WI38 (cell line): ENCODE measurements around the gene CHST4.

Source experiments
- H3K4me3 ChIP-seq: 2 replicates; pipeline ENCODE4 v1.5.1; 2011; ENCODE audit warnings: low read depth, mild to moderate bottlenecking, control low read depth, low read length
- TF ChIP-seq, protein P1 (sequence below): IDR thresholded peaks from 2 replicates; pipeline ENCODE4 v1.5.1; 2012; ENCODE audit warnings: low read depth, mild to moderate bottlenecking, control low read depth, low read length

CHST4 gene

DNA sequence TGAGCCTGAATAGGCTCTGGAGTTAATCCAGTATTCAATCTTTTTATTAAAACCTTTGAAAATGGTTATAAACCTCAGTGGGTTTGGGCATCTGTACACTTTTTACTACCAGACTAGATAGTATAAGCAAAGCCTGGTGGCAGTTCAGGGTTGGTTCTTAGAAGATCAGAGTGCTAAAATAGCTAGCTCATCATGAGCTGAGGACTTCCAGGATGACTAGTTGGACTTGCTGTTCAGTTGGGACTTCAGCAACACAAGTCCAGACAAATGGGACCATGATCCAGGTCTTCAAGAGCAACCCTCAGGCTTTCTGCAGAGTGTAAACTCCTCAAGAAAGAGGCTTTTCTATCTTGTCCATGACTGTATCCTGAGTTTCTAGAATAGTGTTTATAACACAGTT is 35.9 kb upstream of the CHST4 start:
- TF ChIP-seq, protein P1, sequence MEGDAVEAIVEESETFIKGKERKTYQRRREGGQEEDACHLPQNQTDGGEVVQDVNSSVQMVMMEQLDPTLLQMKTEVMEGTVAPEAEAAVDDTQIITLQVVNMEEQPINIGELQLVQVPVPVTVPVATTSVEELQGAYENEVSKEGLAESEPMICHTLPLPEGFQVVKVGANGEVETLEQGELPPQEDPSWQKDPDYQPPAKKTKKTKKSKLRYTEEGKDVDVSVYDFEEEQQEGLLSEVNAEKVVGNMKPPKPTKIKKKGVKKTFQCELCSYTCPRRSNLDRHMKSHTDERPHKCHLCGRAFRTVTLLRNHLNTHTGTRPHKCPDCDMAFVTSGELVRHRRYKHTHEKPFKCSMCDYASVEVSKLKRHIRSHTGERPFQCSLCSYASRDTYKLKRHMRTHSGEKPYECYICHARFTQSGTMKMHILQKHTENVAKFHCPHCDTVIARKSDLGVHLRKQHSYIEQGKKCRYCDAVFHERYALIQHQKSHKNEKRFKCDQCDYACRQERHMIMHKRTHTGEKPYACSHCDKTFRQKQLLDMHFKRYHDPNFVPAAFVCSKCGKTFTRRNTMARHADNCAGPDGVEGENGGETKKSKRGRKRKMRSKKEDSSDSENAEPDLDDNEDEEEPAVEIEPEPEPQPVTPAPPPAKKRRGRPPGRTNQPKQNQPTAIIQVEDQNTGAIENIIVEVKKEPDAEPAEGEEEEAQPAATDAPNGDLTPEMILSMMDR: no peak
- no peak overlapping the region for H3K4me3 ChIP-seq

DNA sequence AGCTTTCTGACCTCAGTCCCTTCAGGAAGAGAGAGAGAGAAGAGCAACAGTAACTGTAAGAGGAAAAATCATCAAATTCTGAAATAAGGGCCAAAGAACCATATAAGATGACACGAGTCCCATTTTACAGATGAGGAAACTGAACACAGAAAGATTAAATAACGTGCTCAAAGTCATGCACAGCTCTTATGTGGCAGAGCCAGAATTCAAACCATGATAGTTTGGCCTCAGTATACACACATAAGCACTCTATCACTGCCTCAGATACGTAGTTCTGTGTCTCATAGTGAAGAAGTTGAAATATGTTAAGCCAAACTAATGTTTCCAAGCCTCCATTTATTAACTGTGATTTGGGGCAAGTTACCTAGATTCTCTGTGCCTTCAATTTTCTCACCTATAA is 35.2 kb upstream of the CHST4 start:
- no peak overlapping the region for H3K4me3 ChIP-seq
- TF ChIP-seq, protein P1: no peak

DNA sequence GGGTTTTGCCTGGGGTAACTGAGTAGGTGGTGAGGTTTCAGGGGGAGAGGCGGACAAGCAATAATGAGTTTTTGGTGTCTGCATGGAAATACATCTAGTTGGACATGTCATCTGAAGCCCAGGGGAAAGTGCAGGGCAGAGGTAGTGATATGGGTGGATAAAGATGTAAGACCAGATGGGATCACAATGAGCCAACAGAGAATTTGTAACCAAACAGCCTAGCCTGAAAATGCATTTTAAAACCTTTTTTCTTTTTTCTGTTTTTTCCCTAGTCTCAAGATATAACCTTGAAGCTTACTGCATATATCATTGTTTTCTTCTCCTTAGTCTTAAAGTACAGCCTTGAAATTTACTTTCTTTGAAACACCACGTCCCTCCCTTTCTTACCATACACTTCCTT is 33.4 kb upstream of the CHST4 start:
- TF ChIP-seq, protein P1: no peak
- H3K4me3 ChIP-seq: no peak overlapping the region

DNA sequence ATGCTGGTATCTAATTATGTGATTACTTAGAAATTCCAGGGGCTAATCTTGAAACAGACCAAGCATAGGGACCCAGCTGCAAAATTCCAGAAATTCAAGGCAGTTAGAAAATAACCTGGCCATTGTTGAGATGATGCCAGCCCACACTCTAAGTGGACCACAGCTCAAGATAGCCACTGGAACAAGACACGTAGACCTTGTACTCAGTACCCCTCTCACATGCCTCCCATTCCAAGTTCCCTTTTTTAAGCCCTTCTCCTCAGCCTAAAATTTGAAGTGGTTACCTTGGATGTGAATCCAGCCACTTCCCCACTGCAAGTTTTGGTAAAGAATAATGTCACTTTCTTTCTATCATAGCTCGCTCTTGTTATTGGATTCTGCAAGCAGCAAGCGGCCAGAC is 33.0 kb upstream of the CHST4 start:
- TF ChIP-seq, protein P1: no peak
- H3K4me3 ChIP-seq: no peak overlapping the region

DNA sequence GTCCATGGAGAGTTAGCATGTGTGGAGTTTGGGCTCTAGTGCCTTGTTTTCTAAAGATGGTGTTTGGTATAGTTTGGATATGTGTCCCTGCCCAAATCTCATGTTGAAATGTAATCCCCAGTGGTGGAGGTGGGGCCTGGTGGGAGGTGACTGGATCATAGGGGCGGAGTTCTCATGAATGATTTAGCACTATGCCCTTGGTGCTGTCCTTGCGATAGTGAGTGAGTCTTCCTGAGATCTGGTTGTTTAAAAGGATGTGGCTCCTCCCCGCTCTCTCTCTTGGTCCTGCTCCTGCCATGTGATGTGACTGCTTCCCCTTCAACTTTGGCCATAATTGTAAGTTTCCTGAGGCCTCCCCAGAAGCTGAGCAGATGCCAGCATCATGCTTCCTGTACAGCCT is 28.2 kb upstream of the CHST4 start:
- H3K4me3 ChIP-seq: no peak overlapping the region
- TF ChIP-seq, protein P1: no peak

DNA sequence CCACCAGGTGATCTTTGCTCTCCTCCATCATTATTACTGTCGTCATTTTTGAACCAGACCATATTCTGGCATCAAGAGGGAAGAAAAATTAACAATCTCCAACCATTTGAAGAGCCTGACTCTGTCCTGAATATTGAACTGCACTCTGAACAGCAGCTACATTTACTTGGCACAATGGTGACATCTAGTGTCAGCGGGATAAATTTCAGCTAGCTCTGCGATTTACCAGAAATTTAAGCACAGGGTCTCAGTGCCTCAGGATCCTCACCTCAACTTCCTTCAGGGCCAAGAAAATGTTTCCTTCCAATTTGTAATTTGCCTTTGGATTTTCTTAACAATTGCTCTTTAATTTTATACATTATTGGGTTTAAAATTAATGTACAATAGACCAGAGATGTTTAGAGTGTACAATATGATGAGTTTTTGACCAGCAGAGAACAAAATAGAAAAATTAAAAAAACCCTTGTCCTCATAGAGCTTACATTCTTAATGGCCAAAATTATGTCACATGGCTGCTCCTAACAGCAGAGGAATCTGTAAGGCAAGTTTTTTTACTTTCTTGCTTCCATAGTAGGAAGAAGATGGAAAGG is 26.4 kb upstream of the CHST4 start:
- TF ChIP-seq, protein P1: peak; percentile 50
- no peak overlapping the region for H3K4me3 ChIP-seq

DNA sequence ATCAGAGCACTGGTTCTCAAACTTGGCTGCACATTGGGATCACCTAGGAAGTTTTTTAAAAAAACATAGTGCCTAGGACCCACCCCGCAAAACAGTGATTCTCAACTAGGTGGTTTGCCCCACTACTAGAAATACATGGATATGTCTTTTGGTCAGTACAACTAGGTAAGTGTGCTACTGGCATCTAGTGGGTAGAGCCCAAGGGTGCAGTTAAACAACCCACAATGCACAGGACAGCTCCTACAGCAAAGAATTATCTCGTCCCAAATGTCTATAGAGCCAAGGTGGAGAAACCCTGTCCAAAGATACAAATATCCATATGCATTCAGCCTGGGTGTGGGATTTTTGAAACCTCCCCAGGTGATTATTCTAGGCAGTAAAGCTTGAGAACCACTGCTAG is 25.3 kb upstream of the CHST4 start:
- no peak overlapping the region for H3K4me3 ChIP-seq
- TF ChIP-seq, protein P1: no peak
